HG03196 (cell line): Measurements from ENCODE around the gene SF3B1.
A peak's percentile ranks its signal among the peaks of the same experiment; 100 is the strongest.
"Not testable (repeated sequence)": the region's sequence is repeated elsewhere in the genome, so short reads cannot be mapped to it uniquely, and the experiment has no call there.

ENCODE experiments used
- ATAC-seq: cut with Tn5 transposase; IDR thresholded peaks from one replicate; pipeline ENCODE4 v1.9.1; 2021; ENCODE audit not compliant: unreplicated experiment

Gene SF3B1, protein sequence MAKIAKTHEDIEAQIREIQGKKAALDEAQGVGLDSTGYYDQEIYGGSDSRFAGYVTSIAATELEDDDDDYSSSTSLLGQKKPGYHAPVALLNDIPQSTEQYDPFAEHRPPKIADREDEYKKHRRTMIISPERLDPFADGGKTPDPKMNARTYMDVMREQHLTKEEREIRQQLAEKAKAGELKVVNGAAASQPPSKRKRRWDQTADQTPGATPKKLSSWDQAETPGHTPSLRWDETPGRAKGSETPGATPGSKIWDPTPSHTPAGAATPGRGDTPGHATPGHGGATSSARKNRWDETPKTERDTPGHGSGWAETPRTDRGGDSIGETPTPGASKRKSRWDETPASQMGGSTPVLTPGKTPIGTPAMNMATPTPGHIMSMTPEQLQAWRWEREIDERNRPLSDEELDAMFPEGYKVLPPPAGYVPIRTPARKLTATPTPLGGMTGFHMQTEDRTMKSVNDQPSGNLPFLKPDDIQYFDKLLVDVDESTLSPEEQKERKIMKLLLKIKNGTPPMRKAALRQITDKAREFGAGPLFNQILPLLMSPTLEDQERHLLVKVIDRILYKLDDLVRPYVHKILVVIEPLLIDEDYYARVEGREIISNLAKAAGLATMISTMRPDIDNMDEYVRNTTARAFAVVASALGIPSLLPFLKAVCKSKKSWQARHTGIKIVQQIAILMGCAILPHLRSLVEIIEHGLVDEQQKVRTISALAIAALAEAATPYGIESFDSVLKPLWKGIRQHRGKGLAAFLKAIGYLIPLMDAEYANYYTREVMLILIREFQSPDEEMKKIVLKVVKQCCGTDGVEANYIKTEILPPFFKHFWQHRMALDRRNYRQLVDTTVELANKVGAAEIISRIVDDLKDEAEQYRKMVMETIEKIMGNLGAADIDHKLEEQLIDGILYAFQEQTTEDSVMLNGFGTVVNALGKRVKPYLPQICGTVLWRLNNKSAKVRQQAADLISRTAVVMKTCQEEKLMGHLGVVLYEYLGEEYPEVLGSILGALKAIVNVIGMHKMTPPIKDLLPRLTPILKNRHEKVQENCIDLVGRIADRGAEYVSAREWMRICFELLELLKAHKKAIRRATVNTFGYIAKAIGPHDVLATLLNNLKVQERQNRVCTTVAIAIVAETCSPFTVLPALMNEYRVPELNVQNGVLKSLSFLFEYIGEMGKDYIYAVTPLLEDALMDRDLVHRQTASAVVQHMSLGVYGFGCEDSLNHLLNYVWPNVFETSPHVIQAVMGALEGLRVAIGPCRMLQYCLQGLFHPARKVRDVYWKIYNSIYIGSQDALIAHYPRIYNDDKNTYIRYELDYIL

DNA sequence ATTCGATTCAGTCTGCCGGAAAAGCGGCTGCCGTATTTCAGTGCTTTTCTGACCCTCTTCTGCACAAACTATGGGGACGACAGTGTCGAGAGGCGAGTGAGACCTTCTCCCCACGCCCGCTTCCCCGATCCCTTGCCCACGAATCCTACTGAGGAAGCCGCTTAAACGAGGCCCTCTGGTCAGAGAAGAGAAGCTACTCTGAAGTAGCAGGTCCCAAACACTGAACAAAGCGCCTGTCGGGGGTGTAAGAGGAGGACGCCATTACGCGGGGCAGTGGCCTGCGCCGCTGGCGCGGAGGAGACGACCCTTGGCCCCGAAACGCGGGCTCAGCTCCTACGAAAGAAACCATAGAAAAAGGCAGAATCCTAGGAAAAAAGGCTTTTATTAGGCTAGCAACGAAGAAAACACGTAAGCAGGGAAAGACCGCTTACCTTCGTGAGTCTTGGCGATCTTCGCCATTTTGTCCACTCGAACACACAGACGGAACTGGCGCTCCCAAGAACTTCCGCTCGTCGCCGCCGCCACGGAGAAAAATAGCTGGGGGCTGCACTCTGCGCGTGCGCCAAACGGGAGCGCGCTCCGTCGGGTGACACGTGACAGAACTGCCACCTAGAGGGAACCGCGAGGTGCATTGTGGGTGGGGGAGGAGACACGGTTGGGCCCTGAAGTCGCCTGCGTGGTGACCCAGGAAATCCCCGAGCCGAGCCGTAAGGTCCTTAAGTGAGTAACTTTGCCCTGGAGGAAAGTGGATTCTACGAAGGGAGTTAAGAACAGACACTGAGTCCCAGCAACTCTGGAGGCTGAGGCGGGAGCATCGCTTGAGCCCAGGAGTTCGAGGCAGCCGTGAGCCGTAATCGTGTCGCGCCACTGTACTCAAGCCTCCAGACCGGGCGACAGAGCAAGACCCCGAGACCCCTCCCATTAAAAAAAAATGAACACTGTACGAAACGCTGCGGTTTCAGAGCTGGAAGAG is at the start of gene SF3B1:
SF3B1 (minus strand) TSS at position 488 of the 973 bp plus-strand sequence; CDS start at position 459, 29 bp downstream.
- ATAC-seq = peak; percentile 95

DNA sequence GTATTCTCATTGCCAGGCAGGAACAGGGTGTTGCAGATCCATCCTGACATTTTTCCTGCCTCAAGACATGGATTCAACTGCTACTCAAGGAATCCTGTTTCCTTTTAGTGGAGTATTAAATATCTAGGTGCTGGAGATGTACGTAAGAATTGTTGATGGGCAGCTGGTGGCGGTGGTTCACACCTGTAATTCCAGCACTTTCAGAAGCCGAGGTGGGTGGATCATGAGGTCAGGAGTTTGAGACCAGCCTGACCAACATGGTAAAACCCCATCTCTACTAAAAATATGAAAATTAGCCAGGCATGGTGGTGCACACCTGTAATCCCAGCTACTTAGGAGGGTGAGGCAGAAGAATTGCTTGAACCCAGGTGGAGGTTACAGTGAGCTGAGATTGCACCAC is 49.4 kb upstream of the SF3B1 start:
- ATAC-seq = not testable (repeated sequence)

DNA sequence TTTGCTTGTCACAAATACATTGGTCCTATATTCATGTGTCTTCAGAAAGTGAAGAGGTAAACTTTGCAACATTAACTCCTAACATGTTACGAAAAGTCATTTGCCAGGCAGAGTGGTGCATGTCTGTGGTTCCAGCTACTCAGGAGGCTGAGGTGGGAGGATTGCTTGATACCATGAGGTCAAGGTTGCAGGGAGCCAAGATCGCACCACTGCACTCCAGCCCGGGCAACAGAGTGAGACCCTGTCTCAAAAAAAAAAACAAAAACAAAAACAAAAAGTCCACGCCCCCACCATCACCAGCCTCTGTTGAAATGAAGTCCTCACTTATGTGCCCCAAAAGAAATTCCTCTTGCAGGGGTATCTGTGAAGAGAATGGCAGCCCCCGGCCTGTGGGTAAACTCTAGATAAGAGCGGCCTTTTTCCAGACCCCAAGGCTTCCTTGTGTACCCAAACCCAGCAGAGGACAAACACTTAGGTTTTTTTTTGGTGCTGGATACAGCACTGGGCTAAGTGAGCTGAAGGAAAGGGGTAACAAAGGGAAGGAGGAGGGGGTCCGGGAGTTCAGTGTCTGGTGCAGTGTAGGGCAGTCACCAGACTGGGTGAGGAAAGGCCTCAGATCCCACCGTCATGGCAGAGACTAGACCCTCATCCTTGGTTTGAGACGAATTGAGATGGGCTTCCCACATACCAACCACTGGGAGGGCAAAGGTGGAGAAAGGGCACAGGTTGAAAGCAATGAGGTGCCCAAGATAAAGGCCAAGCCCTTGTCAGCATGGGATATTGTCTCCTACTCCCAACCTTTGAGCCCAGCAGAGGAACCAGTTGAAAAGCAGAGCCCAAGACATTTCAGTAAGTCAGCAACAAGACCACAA is 45.6 kb upstream of the SF3B1 start:
- ATAC-seq = no peak

DNA sequence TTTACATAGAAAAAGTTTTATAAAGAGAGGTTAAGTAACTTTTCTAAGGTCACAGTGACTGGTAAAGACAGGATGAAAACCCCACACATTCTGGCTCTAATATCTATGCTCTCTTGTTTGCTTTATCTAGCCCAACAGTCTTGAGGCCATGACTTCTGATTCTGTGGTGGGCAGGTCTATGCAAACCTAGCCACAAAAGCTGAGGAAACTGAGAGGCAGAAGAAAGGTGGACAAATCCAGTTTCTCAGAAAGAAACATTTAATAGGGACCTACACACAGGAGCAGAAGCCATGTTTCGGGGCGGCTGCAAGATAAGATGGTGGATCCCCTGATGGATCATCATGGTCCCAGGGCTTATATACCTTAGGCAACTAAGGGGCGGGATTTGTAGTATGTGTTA is 43.0 kb upstream of the SF3B1 start:
- ATAC-seq = no peak

DNA sequence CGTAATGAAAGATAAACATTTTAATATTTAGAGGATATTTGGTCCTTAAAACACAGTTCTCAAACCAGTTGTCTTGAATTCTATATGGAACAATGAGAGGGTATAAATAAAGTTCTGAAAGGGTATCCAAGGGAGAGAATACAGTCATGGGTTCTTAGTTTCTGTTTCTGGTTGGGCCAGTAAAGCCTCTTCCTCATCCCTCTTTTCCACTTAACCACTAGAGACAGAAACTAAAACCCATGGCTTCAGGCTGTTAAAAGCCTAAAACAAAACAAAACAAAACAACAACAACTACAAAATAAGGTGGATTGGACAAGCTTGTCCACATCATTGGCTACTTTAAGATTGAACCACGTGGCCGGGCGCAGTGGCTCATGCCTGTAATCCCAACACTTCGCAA is 37.3 kb upstream of the SF3B1 start:
- no peak for ATAC-seq

DNA sequence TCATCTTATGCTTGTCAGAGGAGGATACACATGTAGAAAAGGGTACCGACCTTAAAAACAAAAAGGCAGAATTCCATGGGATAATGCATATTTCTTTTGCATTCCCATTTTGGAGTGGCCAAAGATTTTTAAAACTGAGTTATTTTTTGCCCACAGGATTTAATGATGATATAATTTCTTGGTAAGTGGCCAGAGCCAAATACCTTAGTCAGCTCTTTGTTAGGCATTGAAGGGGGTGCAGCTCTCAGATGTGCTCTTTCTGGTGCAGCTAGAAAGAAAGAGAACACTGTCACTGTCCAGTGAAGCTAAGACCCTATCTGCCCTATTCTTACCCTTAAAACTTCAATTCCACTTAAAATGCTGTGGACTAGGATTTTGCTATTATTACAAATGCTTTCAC is 29.3 kb upstream of the SF3B1 start:
- ATAC-seq = no peak

DNA sequence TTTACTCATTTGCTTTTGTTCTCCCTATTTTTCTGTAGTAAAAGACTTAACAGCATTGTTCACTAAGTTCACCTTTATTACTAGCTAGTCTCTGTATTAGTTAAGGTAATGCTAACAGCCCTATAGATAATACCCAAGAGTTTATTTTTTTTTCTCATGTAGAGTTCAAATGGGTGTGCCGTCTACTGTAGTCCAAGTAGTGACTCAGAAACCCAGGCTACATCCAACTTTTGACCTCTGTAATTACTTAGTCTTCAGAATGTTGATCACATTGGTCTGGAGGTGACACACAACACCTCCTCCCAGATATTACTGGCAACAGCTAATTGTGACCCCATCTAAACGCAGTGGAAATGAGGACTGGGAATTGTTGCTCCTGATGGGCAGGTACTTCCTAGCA is 26.2 kb upstream of the SF3B1 start:
- ATAC-seq = no peak

DNA sequence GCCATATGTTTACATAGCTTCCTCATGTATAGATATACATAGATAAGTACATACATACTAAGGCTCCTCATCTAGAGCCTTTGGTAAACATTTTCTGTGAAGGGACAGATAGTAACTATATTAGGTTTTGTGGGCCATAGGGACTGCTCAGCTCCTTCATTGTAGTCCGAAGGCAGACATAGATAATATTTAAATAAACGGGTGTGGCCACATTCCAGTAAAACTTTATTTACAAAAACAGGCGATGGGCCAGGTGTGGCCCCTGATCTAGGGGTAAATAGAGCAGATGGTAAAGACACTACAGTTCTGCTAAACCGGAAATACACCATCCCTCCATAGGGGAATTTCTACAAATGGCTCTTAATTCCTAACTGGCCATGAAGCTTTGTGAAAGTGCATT is 25.8 kb upstream of the SF3B1 start:
- no peak for ATAC-seq

DNA sequence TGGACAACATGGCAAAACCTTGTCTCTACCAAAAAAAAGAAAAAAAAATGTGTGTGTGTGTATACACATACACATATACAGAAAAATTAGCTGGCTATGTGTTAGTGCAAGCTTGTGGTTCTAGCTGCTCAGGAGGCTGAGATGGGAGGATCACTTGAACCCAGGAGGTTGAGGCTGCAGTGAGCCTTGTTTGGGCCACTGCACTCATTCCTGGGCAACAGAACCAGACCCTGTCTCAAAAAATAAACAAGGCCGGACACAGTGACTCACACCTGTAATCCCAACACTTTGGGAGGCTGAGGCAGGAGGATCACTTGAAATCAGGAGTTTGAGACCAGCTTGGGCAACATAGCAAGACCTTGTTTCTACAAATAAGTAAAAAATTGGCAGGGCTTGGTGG is 20.6 kb upstream of the SF3B1 start:
- ATAC-seq = no peak

DNA sequence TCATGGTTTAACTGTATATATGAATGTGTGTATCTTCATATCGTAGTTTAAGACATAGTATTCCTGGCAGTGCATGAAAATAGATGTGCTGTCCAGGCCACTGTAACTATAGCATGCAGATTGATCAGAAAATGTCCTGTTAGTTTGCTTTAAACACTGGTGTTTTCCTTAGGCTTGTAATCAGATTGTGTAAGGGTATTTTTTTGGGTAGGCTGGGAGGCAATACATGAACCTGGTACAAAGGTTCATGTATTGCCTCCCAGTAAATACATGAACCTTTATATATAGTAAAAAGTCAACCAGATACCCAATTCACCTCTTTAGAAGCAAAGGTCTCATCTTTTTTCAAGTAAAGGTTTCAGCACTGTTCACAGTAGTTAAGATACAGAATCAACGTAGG is 20.1 kb upstream of the SF3B1 start:
- ATAC-seq = no peak

DNA sequence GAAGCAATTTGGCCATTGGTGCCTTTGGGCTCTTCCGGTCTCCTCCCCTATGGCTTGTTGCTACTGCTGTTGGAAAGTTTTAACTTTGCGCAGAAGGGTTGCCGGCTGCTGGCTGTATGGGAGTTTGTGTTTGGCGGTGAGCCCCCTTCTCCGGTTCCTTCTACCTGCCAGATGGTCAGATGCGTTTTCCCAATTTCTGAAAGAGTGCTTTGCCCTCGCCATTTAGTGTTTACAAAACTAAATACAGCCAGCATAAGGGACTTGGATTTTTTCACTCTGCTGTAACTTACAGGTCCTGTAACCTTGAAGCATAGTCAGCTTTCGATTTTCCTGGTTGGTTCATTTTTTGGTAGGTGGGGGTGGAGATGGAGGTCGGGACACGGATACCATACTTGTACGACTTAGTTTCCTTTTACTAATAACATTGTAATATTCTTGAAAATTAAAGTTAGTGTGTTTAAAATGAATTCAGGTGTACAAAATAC is 19.1 kb upstream of the SF3B1 start:
- peak; percentile 32 for ATAC-seq

DNA sequence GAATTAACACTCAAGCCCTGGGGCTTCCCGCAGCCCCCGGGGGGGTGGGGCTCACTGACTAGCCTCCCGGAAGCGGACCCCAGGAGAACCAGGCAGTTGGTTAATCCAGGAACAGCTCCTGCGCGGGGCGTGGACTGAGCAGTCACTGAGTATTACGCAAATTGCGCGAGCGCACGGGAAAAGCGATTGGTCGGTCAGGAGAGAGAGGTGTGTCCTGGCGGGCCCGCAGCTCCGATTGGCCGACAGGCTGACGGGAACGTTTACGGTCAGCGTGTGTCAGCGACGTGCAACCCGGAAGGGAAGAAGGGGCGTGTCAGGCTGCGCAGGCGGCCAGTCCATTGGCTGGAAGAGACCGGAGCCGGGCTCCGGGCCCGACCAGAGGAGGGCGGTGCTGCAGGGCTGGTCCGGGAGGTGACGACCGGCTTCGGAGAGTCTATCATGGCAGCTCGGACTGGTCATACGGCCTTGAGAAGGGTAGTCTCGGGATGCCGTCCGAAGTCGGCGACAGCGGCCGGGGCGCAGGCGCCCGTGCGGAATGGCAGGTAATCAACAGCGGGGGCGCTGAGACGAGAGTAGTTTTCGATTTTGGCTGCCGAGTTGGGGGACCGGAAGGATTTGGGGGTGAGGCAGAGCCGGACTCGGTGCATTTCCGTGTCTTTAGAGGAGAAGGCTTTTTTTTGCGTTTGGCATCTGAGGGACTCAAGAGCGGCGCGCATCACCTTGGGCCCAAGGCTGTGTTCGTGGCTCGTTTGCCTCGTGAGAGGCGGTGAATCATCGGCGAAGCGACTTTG is 18.5 kb upstream of the SF3B1 start, which contains the start of gene COQ10B:
COQ10B (plus strand) TSS at position 430 of the 791 bp plus-strand sequence; CDS start at position 439, 9 bp downstream.
- peak; percentile 95 for ATAC-seq

DNA sequence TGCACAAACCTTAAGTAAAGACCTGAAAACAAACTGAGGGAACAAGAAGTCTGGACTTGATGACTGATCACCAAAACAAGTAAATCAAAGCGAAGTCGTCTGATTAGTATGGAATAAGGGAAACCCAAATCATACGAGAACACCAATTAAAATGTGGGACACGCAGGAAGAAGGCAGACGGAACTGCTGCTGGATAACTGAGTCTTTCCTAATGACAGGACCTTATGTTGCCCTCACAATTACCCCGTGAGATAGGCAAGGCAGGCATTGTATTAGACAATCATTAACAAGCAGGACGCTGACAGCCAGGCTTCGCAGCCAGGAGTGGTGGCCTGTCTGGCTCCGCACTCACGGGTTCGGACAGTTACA is 17.9 kb upstream of the SF3B1 start:
- ATAC-seq = no peak

DNA sequence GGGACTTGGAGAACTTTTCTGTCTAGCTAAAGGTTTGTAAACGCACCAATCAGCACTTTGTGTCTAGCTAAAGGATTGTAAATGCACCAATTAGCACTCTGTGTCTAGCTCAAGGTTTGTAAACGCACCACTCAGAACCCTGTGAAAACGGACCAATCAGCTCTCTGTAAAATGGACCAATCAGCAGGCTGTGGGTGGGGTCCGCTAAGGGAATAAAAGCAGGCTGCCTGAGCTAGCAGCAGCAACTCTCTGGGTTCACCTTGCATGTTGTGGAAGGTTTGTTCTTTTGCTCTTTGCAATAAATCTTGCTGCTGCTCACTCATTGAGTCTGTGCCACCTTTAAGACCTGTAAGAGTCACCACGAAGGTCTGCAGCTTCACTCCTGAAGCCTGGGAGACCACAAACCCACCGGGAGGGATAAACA is 16.1 kb upstream of the SF3B1 start:
- not testable (repeated sequence) for ATAC-seq

DNA sequence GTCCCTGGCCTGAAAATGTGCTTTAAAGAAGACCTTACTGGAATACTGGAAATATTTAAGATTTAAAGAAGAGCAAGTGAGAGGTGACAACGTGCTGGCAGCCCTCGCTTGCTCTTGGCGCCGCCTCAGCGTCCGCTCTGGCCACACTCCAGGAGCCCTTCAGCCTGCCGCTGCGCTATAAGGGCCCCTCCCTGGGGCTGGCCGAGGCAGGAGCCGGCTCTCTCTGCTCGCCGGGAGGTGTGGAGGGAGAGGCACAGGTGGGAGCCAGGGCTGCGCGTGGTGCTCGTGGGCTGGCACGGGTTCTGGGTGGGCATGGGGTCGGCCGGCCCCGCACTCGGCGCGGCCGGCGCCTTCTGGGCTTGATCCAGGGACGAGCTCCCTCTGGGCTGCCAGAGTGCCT is 15.6 kb upstream of the SF3B1 start:
- no peak for ATAC-seq

DNA sequence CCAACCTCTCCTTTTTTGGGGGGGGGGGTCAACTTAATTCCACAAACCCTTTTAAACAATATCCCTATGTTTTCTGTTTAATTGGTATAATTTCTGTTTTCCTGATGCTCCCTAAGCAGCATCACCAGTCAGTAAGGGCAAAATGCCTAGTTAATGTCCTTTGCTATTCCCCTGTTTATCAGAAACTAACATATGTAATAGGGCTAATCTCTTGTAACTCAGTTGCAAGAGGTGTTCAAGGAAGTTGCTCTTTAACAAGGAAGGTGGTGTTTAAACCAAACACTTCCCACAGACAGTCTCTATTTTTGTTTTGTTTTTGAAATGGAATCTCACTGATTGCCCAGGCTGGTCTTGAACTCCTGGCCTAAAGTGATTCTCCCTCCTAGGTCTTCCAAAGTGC is 12.0 kb upstream of the SF3B1 start:
- no peak for ATAC-seq

DNA sequence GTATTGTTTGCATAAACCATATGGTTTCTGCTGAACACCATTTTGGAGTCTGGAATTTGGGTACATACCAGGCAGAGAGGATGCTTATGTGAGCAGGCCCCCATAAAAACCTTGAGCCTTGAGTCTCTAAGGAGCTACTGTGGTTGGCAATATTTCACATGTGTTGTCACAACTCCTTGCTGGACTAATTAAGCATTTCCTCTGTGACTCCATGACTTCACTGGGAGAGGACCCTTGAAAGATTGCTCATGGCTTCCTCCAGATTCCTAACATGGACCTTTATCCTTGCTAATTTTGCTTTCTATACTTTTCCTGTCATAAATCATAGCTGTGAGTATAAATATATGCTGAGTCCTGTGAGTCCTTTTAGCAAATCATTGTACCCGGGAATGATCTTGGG is 10.9 kb upstream of the SF3B1 start:
- ATAC-seq = no peak

DNA sequence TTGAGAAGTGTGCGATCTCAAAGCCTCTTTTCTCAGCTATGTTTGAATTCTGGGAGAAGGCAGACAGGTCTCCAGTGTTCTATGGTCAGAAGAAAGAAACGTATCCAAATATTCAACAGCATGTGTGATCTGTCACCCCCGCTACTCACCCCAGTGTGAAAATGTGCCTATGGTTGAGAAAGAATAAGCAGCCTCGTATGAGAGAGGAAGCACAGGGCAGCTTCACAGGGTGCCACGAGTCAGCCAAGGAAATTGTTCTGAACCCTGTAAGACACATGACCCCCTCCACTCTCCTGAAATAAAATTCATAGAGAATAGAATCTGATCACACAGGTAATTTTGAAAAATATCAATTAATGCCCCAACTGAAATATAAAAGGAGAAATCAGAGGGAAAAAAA is 8.0 kb upstream of the SF3B1 start:
- ATAC-seq = no peak
